ENCODE measurements around the gene GPR27.

GRCh38 chr3:71713041-71713440, 40.6 kb upstream of the GPR27 start:
- TF ChIP-seq CTCF (IDR thresholded peaks at IDR 0.05) (no peak), POLR2A (IDR thresholded peaks at IDR 0.05) (no peak)
